HepG2 (cell line): ENCODE results near the gene GAN. TPM values are rescaled to one million over a fixed set of nuclear protein-coding genes. Genes with fewer than 3 reads are reported as not detected.
A peak's percentile ranks its signal among the peaks of the same experiment; 100 is the strongest.

Experiments used
- AGO2 ChIP-seq: fragments of 200-400 bp; formaldehyde crosslinking; optimal IDR thresholded peaks from 2 replicates; pipeline ENCODE3; 2017; ENCODE audit warnings: mild to moderate bottlenecking, low read depth, low read length, moderate library complexity
- GABPA ChIP-seq, 2 experiments: IDR thresholded peaks; 2 replicates each; pipeline ENCODE4 v1.6.1; 2011 to 2016; ENCODE audit warnings: low read depth in 2 of 2, low read length in 1 of 2, missing biosample characterization in 1 of 2, missing genetic modification characterization in 1 of 2
- HES4 ChIP-seq: sonication (generic); formaldehyde crosslinking; IDR thresholded peaks from 2 replicates; pipeline ENCODE4 v1.9.0; 2021; ENCODE audit warnings: mild to moderate bottlenecking, missing genetic modification reagents, borderline replicate concordance
- HOXA9 ChIP-seq: sonication (generic); formaldehyde crosslinking; IDR thresholded peaks from 2 replicates; pipeline ENCODE4 v1.8.1; 2022; ENCODE audit warnings: missing genetic modification reagents, mild to moderate bottlenecking, moderate library complexity, borderline replicate concordance
- KDM5B ChIP-seq: sonication (generic); formaldehyde crosslinking; IDR thresholded peaks from 2 replicates; pipeline ENCODE4 v1.4.0; 2020; ENCODE audit warnings: missing genetic modification reagents, mild to moderate bottlenecking, borderline replicate concordance
- MAFG ChIP-seq: sonication (generic); formaldehyde crosslinking; IDR thresholded peaks from 2 replicates; pipeline ENCODE4 v1.5.1; 2020; ENCODE audit warnings: mild to moderate bottlenecking, missing genetic modification reagents
- MED1 ChIP-seq: sonication (generic); formaldehyde crosslinking; IDR thresholded peaks from 2 replicates; pipeline ENCODE4 v1.4.0; 2020; ENCODE audit warnings: missing genetic modification reagents
- PHF8 ChIP-seq: sonication (generic); formaldehyde crosslinking; IDR thresholded peaks from 2 replicates; pipeline ENCODE4 v1.5.0; 2020; ENCODE audit warnings: missing genetic modification reagents
- SMAD3 ChIP-seq: sonication (generic); formaldehyde crosslinking; IDR thresholded peaks from 2 replicates; pipeline ENCODE4 v1.4.0; 2020; ENCODE audit warnings: missing genetic modification reagents
- ZBTB20 ChIP-seq: sonication (generic); formaldehyde crosslinking; IDR thresholded peaks from 2 replicates; pipeline ENCODE4 v1.8.1; 2023; ENCODE audit warnings: missing genetic modification reagents, low read depth, mild to moderate bottlenecking, borderline replicate concordance
- ZFY ChIP-seq: sonication (generic); formaldehyde crosslinking; IDR thresholded peaks from 2 replicates; pipeline ENCODE4 v1.4.0; 2020; ENCODE audit warnings: missing genetic modification reagents
- ZNF264 ChIP-seq: sonication (generic); formaldehyde crosslinking; IDR thresholded peaks from 2 replicates; pipeline ENCODE4 v1.4.0; 2020; ENCODE audit warnings: missing genetic modification reagents
- ZNF354B ChIP-seq: sonication (generic); formaldehyde crosslinking; IDR thresholded peaks from 2 replicates; pipeline ENCODE4 v1.8.0; 2022; ENCODE audit warnings: mild to moderate bottlenecking, missing genetic modification reagents
- ZNF383 ChIP-seq: sonication (generic); formaldehyde crosslinking; IDR thresholded peaks from 2 replicates; pipeline ENCODE4 v1.4.0; 2020; ENCODE audit warnings: missing genetic modification reagents, mild to moderate bottlenecking, borderline replicate concordance
- ZNF563 ChIP-seq: sonication (generic); formaldehyde crosslinking; IDR thresholded peaks from 2 replicates; pipeline ENCODE4 v1.8.0; 2022; ENCODE audit warnings: mild to moderate bottlenecking, moderate library complexity, missing genetic modification reagents
- ZNF768 ChIP-seq: sonication (generic); formaldehyde crosslinking; IDR thresholded peaks from 2 replicates; pipeline ENCODE4 v1.4.0; 2020; ENCODE audit warnings: missing genetic modification reagents
- ZNF773 ChIP-seq: sonication (generic); formaldehyde crosslinking; IDR thresholded peaks from 2 replicates; pipeline ENCODE4 v1.4.0; 2020; ENCODE audit warnings: missing genetic modification reagents, borderline replicate concordance
- ZNF777 ChIP-seq: sonication (generic); formaldehyde crosslinking; IDR thresholded peaks from 2 replicates; pipeline ENCODE4 v1.4.0; 2020; ENCODE audit warnings: missing genetic modification reagents
- ZSCAN22 ChIP-seq: sonication (generic); formaldehyde crosslinking; IDR thresholded peaks from 2 replicates; pipeline ENCODE4 v1.4.0; 2020; ENCODE audit warnings: mild to moderate bottlenecking, missing genetic modification reagents
- polyA plus RNA-seq, 8 experiments: library from polyadenylated mRNA; depleted of rRNA in 3 of 8; stranded (reverse) in 7 of 8; unstranded in 1 of 8; fragments of >200 nt; fragmentation: Illumina TruSeq in 4 of 8; extraction: Trizol in 4 of 8; gene quantifications; 2 replicates each; pipeline versions ENCODE4 v1.2.1 to v1.2.3, GENCODE V29; 2011 to 2016; ENCODE audit warnings: low read depth in 4 of 8, missing spikeins in 1 of 8, mixed read lengths in 1 of 8; ENCODE audit not compliant: insufficient read depth in 1 of 8
- total RNA-seq, 5 experiments: library from RNA; depleted of rRNA; stranded (reverse); fragments of >200 nt; fragmentation: Illumina TruSeq; extraction: Trizol; gene quantifications; 2 replicates each; pipeline ENCODE4 v1.2.3, GENCODE V29; 2016; ENCODE audit warnings: low read depth in 1 of 5
- TF ChIP-seq, protein P1 (sequence below): sonication (generic); formaldehyde crosslinking; IDR thresholded peaks from 2 replicates; pipeline ENCODE4 v1.8.1; 2023; ENCODE audit warnings: missing genetic modification reagents, inconsistent platforms, borderline replicate concordance
- TF ChIP-seq, protein P2 (sequence below): sonication (generic); formaldehyde crosslinking; IDR thresholded peaks from 2 replicates; pipeline ENCODE4 v1.4.0; 2020; ENCODE audit warnings: missing genetic modification reagents
- TF ChIP-seq, protein P3 (sequence below): sonication (generic); formaldehyde crosslinking; IDR thresholded peaks from 2 replicates; pipeline ENCODE4 v1.4.0; 2020; ENCODE audit warnings: mild to moderate bottlenecking, low read depth, missing genetic modification reagents

The GAN gene
- total and polyA plus RNA-seq, 2 of the 13 experiments (the other 11 are each of a cell fraction or from before 2014, with no cell fraction given) = 4.3 to 11.0 TPM

DNA sequence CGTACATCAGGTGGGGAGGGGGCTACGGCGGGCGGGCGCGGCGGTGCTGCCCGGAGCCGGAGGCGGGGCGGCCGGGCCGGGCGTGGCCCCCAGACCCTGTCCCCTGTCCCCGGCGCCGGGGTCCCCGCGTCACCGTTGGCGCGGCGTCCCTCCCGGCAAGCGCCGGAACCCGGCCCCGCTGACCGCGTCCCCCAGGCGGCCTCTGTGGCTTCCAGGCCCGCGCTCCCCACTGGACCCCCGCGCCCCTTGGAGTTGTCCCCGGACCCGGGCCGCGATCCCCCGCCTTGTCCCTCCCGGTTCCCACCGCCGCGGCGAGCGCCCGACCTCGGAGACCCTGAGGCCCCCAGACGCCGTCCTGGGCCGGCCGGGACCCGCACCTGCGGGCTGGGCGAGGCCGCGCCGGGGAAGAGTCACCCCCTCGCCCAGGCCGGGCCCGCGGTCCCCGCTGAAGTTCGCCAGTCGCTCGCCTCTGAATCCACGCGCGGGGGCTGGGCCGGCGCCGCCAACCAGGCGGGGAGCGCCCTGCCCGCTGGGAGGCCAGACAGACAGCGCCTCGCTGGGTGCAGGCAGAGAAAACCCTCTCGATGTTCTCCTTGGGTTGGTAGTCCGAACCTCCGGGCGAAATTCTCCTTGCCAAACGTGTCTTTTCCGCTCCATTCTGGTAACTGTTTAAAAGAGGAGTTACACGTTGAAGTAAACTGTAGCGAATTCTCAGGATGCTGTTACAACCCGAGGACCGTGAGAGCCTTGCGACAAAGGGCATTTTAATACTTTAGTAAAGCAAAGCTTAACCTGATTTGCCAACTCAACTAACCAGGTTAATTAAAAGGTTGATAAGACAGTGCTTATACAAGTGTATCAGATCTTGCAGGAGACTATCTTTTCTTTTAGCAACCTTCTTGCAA, 761 bp downstream of the GAN start (continued):
- no peak for TF ChIP-seq ZBTB20 (CRISPR knock-in tag)
- TF ChIP-seq HOXA9 = 0 out of 2 replicates have a peak, but pooled peaks have one; percentile 50
- no peak; the same call in 1 of the 2 replicates for TF ChIP-seq PHF8 (CRISPR knock-in tag)
- no peak for TF ChIP-seq ZNF354B (CRISPR knock-in tag)
- TF ChIP-seq, protein P1, sequence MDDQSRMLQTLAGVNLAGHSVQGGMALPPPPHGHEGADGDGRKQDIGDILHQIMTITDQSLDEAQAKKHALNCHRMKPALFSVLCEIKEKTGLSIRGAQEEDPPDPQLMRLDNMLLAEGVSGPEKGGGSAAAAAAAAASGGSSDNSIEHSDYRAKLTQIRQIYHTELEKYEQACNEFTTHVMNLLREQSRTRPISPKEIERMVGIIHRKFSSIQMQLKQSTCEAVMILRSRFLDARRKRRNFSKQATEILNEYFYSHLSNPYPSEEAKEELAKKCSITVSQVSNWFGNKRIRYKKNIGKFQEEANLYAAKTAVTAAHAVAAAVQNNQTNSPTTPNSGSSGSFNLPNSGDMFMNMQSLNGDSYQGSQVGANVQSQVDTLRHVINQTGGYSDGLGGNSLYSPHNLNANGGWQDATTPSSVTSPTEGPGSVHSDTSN (CRISPR knock-in tag) = no peak
- TF ChIP-seq MAFG (CRISPR knock-in tag) = no peak
- TF ChIP-seq ZNF773 (CRISPR knock-in tag) = peak; percentile 41; the same call in 1 of the 2 replicates
- no peak for TF ChIP-seq ZNF383 (CRISPR knock-in tag)
- TF ChIP-seq ZNF777 (CRISPR knock-in tag) = peak; percentile 12
- TF ChIP-seq MED1 = 0 out of 2 replicates have a peak, but pooled peaks have one; percentile 38
- peak; percentile 29; the same call in 1 of the 2 replicates for TF ChIP-seq ZFY (CRISPR knock-in tag)
- TF ChIP-seq ZSCAN22 = no peak
- TF ChIP-seq ZNF563 (CRISPR knock-in tag) = peak; percentile 26; the same call in 1 of the 2 replicates
- TF ChIP-seq AGO2 = peak; percentile 40
- no peak for TF ChIP-seq ZNF768 (CRISPR knock-in tag)
- TF ChIP-seq, protein P2, sequence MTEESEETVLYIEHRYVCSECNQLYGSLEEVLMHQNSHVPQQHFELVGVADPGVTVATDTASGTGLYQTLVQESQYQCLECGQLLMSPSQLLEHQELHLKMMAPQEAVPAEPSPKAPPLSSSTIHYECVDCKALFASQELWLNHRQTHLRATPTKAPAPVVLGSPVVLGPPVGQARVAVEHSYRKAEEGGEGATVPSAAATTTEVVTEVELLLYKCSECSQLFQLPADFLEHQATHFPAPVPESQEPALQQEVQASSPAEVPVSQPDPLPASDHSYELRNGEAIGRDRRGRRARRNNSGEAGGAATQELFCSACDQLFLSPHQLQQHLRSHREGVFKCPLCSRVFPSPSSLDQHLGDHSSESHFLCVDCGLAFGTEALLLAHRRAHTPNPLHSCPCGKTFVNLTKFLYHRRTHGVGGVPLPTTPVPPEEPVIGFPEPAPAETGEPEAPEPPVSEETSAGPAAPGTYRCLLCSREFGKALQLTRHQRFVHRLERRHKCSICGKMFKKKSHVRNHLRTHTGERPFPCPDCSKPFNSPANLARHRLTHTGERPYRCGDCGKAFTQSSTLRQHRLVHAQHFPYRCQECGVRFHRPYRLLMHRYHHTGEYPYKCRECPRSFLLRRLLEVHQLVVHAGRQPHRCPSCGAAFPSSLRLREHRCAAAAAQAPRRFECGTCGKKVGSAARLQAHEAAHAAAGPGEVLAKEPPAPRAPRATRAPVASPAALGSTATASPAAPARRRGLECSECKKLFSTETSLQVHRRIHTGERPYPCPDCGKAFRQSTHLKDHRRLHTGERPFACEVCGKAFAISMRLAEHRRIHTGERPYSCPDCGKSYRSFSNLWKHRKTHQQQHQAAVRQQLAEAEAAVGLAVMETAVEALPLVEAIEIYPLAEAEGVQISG (CRISPR knock-in tag) = 0 out of 2 replicates have a peak, but pooled peaks have one; percentile 35
- TF ChIP-seq, protein P3, sequence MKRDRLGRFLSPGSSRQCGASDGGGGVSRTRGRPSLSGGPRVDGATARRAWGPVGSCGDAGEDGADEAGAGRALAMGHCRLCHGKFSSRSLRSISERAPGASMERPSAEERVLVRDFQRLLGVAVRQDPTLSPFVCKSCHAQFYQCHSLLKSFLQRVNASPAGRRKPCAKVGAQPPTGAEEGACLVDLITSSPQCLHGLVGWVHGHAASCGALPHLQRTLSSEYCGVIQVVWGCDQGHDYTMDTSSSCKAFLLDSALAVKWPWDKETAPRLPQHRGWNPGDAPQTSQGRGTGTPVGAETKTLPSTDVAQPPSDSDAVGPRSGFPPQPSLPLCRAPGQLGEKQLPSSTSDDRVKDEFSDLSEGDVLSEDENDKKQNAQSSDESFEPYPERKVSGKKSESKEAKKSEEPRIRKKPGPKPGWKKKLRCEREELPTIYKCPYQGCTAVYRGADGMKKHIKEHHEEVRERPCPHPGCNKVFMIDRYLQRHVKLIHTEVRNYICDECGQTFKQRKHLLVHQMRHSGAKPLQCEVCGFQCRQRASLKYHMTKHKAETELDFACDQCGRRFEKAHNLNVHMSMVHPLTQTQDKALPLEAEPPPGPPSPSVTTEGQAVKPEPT (CRISPR knock-in tag) = no peak
- no peak for TF ChIP-seq ZNF264
- 0 out of 2 replicates have a peak, but pooled peaks have one; percentile 36 for TF ChIP-seq HES4
- TF ChIP-seq GABPA (IDR thresholded peaks at IDR 0.05; ENCODE audit: low read depth, low read length) = no peak
- TF ChIP-seq GABPA (CRISPR knock-in tag; IDR thresholded peaks at IDR 0.05; ENCODE audit: low read depth) = no peak
- TF ChIP-seq SMAD3 (CRISPR knock-in tag) = no peak
- TF ChIP-seq KDM5B (CRISPR knock-in tag) = 0 out of 2 replicates have a peak, but pooled peaks have one; percentile 1
